Right lobe of liver (tissue), 4 donors: ENCODE data around the gene INKA1.

Experiments
- POLR2A ChIP-seq: fragments of 450-650 bp; IDR thresholded peaks from one replicate; pipeline ENCODE4 v1.6.1; 2017; ENCODE audit warnings: antibody characterized with exemption, mild to moderate bottlenecking
- TF ChIP-seq, protein P1 (sequence below), 4 donors: fragments of 200-600 bp in 3 of 4; fragments of 450-650 bp in 1 of 4; IDR thresholded peaks; one replicate each; pipeline versions ENCODE4 v1.5.1 to v1.8.0; 2016 to 2022; ENCODE audit warnings: antibody characterized with exemption in 4 of 4, mild to moderate bottlenecking in 2 of 4
- donor health status: DM: no; HTN: no; CAD: no.
- donor health status: DM: no; HTN: no; CAD: no.
- donor health status: DM: no; HTN: yes; CAD: no.

DNA sequence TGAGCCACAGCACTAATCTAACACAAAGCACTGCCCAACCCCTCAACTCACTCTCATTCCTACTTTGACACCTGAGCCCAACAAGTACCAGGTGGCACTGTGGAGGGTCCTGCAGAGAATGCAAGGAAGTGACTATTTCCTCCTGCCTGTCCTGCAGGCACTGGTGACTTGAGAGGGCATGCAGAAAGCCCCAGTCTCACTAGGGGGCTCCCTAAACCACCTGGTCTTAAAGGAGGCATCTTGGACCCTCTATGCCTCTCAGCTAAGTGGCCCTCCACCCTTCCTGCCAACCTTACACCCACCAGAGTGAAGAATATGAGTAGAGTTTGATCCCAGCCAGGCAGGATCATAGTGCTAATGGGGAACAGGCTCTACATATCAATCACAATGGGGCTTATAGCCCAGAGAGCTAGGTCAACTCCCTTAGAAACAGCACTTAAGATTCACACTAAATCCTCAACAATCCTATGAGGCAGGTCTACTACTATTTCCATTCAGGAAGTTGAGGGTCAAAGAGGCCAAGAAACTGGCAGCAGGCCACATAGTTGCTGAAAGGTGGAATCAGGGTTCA is 38.1 kb downstream of the INKA1 start:
- TF ChIP-seq, protein P1, sequence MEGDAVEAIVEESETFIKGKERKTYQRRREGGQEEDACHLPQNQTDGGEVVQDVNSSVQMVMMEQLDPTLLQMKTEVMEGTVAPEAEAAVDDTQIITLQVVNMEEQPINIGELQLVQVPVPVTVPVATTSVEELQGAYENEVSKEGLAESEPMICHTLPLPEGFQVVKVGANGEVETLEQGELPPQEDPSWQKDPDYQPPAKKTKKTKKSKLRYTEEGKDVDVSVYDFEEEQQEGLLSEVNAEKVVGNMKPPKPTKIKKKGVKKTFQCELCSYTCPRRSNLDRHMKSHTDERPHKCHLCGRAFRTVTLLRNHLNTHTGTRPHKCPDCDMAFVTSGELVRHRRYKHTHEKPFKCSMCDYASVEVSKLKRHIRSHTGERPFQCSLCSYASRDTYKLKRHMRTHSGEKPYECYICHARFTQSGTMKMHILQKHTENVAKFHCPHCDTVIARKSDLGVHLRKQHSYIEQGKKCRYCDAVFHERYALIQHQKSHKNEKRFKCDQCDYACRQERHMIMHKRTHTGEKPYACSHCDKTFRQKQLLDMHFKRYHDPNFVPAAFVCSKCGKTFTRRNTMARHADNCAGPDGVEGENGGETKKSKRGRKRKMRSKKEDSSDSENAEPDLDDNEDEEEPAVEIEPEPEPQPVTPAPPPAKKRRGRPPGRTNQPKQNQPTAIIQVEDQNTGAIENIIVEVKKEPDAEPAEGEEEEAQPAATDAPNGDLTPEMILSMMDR (IDR thresholded peaks at IDR 0.05) = peak in 2 of 4 donors; percentile 21 to 34
- TF ChIP-seq POLR2A = no peak
